Fibroblast of lung (primary cell): ENCODE measurements around the gene PSMD8. TPM values are rescaled to one million over a fixed set of nuclear protein-coding genes. Genes with fewer than 3 reads are reported as not detected.

Experiments used
- DNase-seq, 2 donors: peaks; one replicate each; pipeline versions ENCODE4 v3.0.0 to v3.0.0-alpha.2; 2010; ENCODE audit warnings: low read depth in 2 of 2
- H2AFZ ChIP-seq: 2 replicates; pipeline ENCODE4 v1.5.1; 2012; ENCODE audit warnings: low read length, control low read depth, inconsistent platforms
- H3K27ac ChIP-seq: 2 replicates; pipeline ENCODE4 v1.5.1; 2011; ENCODE audit warnings: low read length, control low read depth; ENCODE audit not compliant: insufficient read depth
- H3K27me3 ChIP-seq: 2 replicates; pipeline ENCODE4 v1.5.1; 2011; ENCODE audit warnings: mild to moderate bottlenecking, low read length; ENCODE audit not compliant: control insufficient read depth, insufficient read depth
- H3K36me3 ChIP-seq: 2 replicates; pipeline ENCODE4 v1.5.1; 2011; ENCODE audit warnings: low read length; ENCODE audit not compliant: control insufficient read depth, insufficient read depth
- H3K4me1 ChIP-seq: 2 replicates; pipeline ENCODE4 v1.5.1; 2011; ENCODE audit warnings: low read length; ENCODE audit not compliant: control insufficient read depth, insufficient read depth; ENCODE audit errors: extremely low read depth
- H3K4me2 ChIP-seq: 2 replicates; pipeline ENCODE4 v1.5.1; 2011; ENCODE audit warnings: low read length, control low read depth; ENCODE audit not compliant: insufficient read depth; ENCODE audit errors: extremely low read depth
- H3K4me3 ChIP-seq, 4 experiments: fragments of 200-600 bp in 1 of 4; sonication (generic) in 1 of 4; replicated peaks in 1 of 4; 2 replicates each; pipeline ENCODE4 v1.5.1; 2011 to 2016; ENCODE audit warnings: low read length in 4 of 4, low read depth in 3 of 4, mild to moderate bottlenecking in 3 of 4, control low read depth in 2 of 4, inconsistent platforms in 1 of 4, mixed read lengths in 1 of 4; ENCODE audit not compliant: insufficient read depth in 1 of 4; ENCODE audit errors: control extremely low read depth in 1 of 4
- H3K79me2 ChIP-seq: 2 replicates; pipeline ENCODE4 v1.5.1; 2012; ENCODE audit warnings: mild to moderate bottlenecking, low read length, inconsistent platforms; ENCODE audit not compliant: control insufficient read depth, insufficient read depth
- H3K9ac ChIP-seq: 2 replicates; pipeline ENCODE4 v1.5.1; 2011; ENCODE audit warnings: mild to moderate bottlenecking, low read length, control low read depth; ENCODE audit not compliant: insufficient read depth
- H3K9me3 ChIP-seq: 2 replicates; pipeline ENCODE4 v1.5.1; 2012; ENCODE audit warnings: low read depth, low read length; ENCODE audit not compliant: control insufficient read depth, insufficient read depth
- H4K20me1 ChIP-seq: 2 replicates; pipeline ENCODE4 v1.5.1; 2011; ENCODE audit warnings: low read length; ENCODE audit not compliant: control insufficient read depth, insufficient read depth; ENCODE audit errors: extremely low read depth
- EZH2 ChIP-seq: IDR thresholded peaks from 2 replicates; pipeline ENCODE4 v1.5.1; 2012; ENCODE audit warnings: low read length, control low read depth, mild to moderate bottlenecking; ENCODE audit errors: missing control alignments
- polyA plus RNA-seq, 2 donors: library from polyadenylated mRNA; depleted of rRNA in 1 of 2; stranded (reverse) in 1 of 2; unstranded in 1 of 2; fragments of >200 nt; gene quantifications; 2 replicates each; pipeline ENCODE4 v1.2.1, GENCODE V29; 2011 to 2012; ENCODE audit warnings: missing spikeins in 1 of 2
- total RNA-seq: library from RNA; depleted of rRNA; stranded (reverse); fragments of >200 nt; gene quantifications from 2 replicates; pipeline ENCODE4 v1.2.1, GENCODE V29; 2014
- TF ChIP-seq, protein P1 (sequence below), 2 donors: IDR thresholded peaks in 1 of 2; conservative IDR thresholded peaks in 1 of 2; 1 replicate in 1 of 2; 2 replicates in 1 of 2; pipeline ENCODE4 v1.5.1; 2011 to 2012; ENCODE audit warnings: low read length in 2 of 2, control low read depth in 1 of 2, inconsistent platforms in 1 of 2, low read depth in 1 of 2, mild to moderate bottlenecking in 1 of 2

Gene PSMD8
- total and polyA plus RNA-seq, 2 donors (not counting 1 experiment from before 2014, with no cell fraction given): 217 to 287 TPM

DNA sequence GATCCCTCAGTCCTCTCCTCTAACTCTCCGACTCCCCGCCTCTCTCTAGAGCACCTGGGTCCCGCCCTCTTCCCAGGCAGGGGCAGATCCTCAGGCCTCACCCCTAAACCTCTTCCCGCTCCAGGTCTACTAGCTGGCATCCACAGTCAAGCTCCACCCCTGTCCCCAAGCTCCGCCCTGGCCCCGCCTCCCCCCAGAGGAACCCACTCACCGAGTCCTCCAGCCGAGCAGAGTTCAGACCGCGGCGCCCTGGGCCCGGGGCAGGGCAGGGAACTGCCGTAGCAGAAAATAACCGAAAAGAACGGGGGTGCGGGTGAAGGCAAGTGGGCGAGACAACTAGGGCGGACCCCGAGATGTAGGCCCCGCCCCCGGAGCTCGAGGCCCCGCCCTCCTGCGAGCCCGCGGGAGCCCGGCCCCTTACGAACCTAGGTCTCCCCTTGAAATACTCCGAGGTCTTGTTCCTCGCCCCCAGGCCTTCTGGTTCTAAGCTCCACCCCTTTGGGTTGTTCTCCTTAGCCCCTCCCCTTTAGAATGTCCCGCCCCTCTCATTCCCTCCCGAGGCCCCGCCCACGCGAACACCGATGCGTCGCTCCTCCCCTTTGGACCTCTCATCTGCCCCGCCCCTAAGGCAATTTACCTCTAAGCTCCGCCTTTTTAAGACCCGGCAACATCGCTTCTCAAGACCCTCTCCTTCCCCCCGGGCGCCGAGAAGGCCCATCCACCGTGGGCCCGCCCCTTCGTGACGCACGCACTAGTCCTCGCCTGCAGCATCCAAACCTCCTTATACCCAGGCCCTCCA, 13.4 kb downstream of the PSMD8 start, which contains the start of gene GGN:
Gene GGN (minus strand): TSS at position 485 of the 799 bp plus-strand sequence. CDS start 773 bp downstream, outside the sequence.
- H3K4me3 ChIP-seq: peak within 1 kb of the TSS; percentile 86 to 97 (median 92)
- TF ChIP-seq, protein P1, sequence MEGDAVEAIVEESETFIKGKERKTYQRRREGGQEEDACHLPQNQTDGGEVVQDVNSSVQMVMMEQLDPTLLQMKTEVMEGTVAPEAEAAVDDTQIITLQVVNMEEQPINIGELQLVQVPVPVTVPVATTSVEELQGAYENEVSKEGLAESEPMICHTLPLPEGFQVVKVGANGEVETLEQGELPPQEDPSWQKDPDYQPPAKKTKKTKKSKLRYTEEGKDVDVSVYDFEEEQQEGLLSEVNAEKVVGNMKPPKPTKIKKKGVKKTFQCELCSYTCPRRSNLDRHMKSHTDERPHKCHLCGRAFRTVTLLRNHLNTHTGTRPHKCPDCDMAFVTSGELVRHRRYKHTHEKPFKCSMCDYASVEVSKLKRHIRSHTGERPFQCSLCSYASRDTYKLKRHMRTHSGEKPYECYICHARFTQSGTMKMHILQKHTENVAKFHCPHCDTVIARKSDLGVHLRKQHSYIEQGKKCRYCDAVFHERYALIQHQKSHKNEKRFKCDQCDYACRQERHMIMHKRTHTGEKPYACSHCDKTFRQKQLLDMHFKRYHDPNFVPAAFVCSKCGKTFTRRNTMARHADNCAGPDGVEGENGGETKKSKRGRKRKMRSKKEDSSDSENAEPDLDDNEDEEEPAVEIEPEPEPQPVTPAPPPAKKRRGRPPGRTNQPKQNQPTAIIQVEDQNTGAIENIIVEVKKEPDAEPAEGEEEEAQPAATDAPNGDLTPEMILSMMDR (conservative IDR thresholded peaks at IDR 0.05 in 1 of 2, IDR thresholded peaks at IDR 0.05 in 1 of 2; ENCODE audit: low read depth in 1 of 2, low read length in 2 of 2): no peak
- TF ChIP-seq EZH2: no peak
- no peaks in the 10 kb centered on the region for H3K27me3 ChIP-seq
- H3K27ac ChIP-seq: peak within 1 kb of the TSS; percentile 94
- H3K36me3 ChIP-seq: peaks cover 13% of the 10 kb centered on the region
- no peaks in the 10 kb centered on the region for H3K9me3 ChIP-seq
- H4K20me1 ChIP-seq: no peaks in the 10 kb centered on the region
- peak within 1 kb of the TSS; percentile 99 for H3K4me2 ChIP-seq
- H2AFZ ChIP-seq: peak within 1 kb of the TSS; percentile 74
- H3K4me1 ChIP-seq: peaks cover 11% of the 10 kb centered on the region
- peak within 1 kb of the TSS; percentile 88 for H3K9ac ChIP-seq
- DNase-seq: peak; percentile 91 to 95
- peaks cover 14% of the 10 kb centered on the region for H3K79me2 ChIP-seq

DNA sequence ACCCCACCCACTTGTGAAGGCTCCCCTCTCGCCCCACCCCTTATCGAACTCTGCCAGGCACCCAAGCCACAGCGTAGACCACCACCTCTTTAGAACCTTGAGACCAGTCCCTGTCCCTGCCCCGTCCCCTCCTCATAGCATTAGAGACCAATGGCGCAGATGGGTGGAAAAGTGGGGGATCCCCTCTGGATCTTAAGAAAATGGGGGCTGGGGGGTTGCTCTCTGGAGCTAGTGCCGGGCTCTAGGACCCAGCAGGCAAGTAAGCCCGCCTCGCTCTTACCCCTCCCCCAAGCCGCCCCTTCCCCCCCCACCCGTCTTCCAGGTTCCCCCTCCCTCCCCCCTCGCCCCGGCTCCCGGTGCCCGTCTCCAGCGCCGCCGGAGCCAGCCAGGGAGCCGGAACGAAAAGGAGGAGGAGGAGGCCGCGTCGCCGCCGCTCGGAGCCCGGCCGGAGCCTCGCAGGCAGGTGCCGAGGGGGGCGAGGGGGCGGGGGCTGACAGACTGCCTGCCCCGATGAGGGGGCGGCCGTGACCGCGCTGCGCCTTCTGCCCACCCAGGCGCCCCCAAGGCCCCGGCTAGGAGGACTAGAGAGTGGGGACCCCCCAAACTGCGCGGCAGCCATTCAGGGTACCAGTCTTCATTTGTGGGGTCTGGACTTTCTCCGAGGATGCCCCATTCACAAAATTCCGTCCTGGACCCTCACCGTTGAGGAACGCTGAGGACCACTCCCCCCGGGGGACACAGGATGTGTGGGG, 14.2 kb downstream of the PSMD8 start, which contains the start of gene SPRED3:
Gene SPRED3 (plus strand): TSS at position 349 of the 752 bp plus-strand sequence. CDS start 1,606 bp downstream, outside the sequence.
- peaks cover 11% of the 10 kb centered on the region for H3K36me3 ChIP-seq
- no peaks in the 10 kb centered on the region for H3K9me3 ChIP-seq
- peak; percentile 70 to 79 for DNase-seq
- peak within 1 kb of the TSS; percentile 88 for H3K9ac ChIP-seq
- peak within 1 kb of the TSS; percentile 74 for H2AFZ ChIP-seq
- H4K20me1 ChIP-seq: no peaks in the 10 kb centered on the region
- peaks cover 14% of the 10 kb centered on the region for H3K79me2 ChIP-seq
- peak within 1 kb of the TSS; percentile 86 to 97 (median 92) for H3K4me3 ChIP-seq
- TF ChIP-seq EZH2: no peak
- TF ChIP-seq, protein P1 (conservative IDR thresholded peaks at IDR 0.05 in 1 of 2, IDR thresholded peaks at IDR 0.05 in 1 of 2; ENCODE audit: low read depth in 1 of 2, low read length in 2 of 2): no peak
- H3K4me2 ChIP-seq: peak within 1 kb of the TSS; percentile 99
- H3K27me3 ChIP-seq: no peaks in the 10 kb centered on the region
- peak within 1 kb of the TSS; percentile 94 for H3K27ac ChIP-seq
- peaks cover 14% of the 10 kb centered on the region for H3K4me1 ChIP-seq
